ENCODE results near the gene ANO5.

ANO5 gene

GRCh38 chr11:22331771-22332170 is 138.9 kb downstream of the ANO5 start:
- DNase-seq (ENCODE audit: low read depth), result no peak
